H4 (cell line): ENCODE measurements around the gene ADORA3. TPM values are rescaled to one million over a fixed set of nuclear protein-coding genes. Genes with fewer than 3 reads are reported as not detected.

Experiments
- total RNA-seq: library from RNA; depleted of rRNA; stranded (reverse); fragments of >200 nt; shearing (Covaris generic); gene quantifications from 2 replicates; pipeline ENCODE4 v1.2.3, GENCODE V29; 2014; rRNA removed

ADORA3 gene
- total RNA-seq, 1 experiment from 2014 or later: not detected

Other genes starting within 250 kb of the ADORA3 start
- gene CHIA, start 212.8 kb downstream of the ADORA3 start, total RNA-seq: not detected in 2 replicates
- gene OVGP1, start 75.9 kb downstream of the ADORA3 start, total RNA-seq: 0.25 TPM in 1 of 2 replicates, not detected in the other
- 62.6 TPM in 2 replicates for gene WDR77, start 54.4 kb downstream of the ADORA3 start, total RNA-seq
- 558 and 580 TPM in 2 replicates for gene ATP5PB, start 54.2 kb downstream of the ADORA3 start, total RNA-seq
- not detected in 2 replicates for gene C1orf162, start 29.6 kb downstream of the ADORA3 start, total RNA-seq
- not detected in 2 replicates for gene TMIGD3, start within 50 bp of the ADORA3 start, total RNA-seq
- 20.0 and 32.4 TPM in 2 replicates for gene RAP1A, start 116.2 kb upstream of the ADORA3 start, total RNA-seq
- 3.7 and 4.4 TPM in 2 replicates for gene INKA2, start 235.8 kb upstream of the ADORA3 start, total RNA-seq